PC-9 (cell line): ENCODE data around the gene ASMT.

ENCODE experiments used
- EZH2 ChIP-seq: fragments of 200-600 bp; sonication (generic); IDR thresholded peaks from 2 replicates; pipeline ENCODE4 v1.8.0; 2017; ENCODE audit warnings: antibody characterized with exemption, low read depth
- TF ChIP-seq, protein P1 (sequence below): fragments of 200-600 bp; sonication (generic); conservative IDR thresholded peaks from 2 replicates; pipeline ENCODE4 v1.6.1; 2017; ENCODE audit warnings: mixed run types, antibody characterized with exemption, mild to moderate bottlenecking, moderate library complexity

- TF ChIP-seq EZH2 = no peak
- TF ChIP-seq, protein P1, sequence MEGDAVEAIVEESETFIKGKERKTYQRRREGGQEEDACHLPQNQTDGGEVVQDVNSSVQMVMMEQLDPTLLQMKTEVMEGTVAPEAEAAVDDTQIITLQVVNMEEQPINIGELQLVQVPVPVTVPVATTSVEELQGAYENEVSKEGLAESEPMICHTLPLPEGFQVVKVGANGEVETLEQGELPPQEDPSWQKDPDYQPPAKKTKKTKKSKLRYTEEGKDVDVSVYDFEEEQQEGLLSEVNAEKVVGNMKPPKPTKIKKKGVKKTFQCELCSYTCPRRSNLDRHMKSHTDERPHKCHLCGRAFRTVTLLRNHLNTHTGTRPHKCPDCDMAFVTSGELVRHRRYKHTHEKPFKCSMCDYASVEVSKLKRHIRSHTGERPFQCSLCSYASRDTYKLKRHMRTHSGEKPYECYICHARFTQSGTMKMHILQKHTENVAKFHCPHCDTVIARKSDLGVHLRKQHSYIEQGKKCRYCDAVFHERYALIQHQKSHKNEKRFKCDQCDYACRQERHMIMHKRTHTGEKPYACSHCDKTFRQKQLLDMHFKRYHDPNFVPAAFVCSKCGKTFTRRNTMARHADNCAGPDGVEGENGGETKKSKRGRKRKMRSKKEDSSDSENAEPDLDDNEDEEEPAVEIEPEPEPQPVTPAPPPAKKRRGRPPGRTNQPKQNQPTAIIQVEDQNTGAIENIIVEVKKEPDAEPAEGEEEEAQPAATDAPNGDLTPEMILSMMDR = no peak
Measured at GRCh38 chrX:1593286-1594271, 21.3 kb upstream of the ASMT start.
